HG03103 (cell line): ENCODE measurements around the gene OCRL.
A peak's percentile ranks its signal among the peaks of the same experiment; 100 is the strongest.

Experiments used
- ATAC-seq: cut with Tn5 transposase; IDR thresholded peaks from one replicate; pipeline ENCODE4 v1.9.1; 2021; ENCODE audit warnings: low read depth; ENCODE audit not compliant: unreplicated experiment

Gene OCRL

DNA sequence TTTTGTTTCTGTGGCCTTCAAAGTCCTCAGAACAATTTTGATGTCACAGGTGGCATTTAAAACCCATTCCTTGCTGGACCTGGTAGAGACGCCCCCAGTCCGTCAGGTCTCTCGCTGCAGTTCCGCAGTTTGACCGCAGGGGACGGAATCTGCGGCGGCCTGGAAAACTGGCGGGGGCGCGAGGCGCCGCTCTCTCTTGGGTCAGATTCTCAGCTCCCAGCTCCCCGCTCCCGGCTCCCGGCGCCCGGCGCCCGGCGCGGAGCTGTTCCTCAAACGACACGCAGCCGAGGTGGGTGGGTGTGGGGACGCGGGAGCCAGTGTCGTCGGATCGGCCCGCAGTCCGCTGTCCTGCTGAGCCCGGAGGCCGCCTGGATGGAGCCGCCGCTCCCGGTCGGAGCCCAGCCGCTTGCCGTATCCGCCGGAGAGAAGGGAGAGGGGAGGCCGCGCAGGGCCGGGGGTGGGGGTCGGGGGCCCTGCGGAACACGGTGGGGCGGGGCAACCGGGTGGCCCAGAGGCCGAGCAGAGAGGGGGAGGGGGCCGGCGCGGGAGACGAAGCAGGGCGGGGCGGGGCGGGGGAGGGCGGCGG, at the start of gene OCRL:
OCRL (plus strand) TSS at position 192 of the 586 bp plus-strand sequence; CDS start at position 373, 181 bp downstream.
- peak; percentile 95 for ATAC-seq

GRCh38 chrX:129490330-129490729, 49.7 kb upstream of the OCRL start:
- ATAC-seq = no peak

GRCh38 chrX:129493643-129494042, 46.4 kb upstream of the OCRL start:
- no peak for ATAC-seq

- no peak for ATAC-seq
Measured at GRCh38 chrX:129494887-129495286, 45.2 kb upstream of the OCRL start.

GRCh38 chrX:129495900-129496299, 44.2 kb upstream of the OCRL start:
- ATAC-seq = no peak

DNA sequence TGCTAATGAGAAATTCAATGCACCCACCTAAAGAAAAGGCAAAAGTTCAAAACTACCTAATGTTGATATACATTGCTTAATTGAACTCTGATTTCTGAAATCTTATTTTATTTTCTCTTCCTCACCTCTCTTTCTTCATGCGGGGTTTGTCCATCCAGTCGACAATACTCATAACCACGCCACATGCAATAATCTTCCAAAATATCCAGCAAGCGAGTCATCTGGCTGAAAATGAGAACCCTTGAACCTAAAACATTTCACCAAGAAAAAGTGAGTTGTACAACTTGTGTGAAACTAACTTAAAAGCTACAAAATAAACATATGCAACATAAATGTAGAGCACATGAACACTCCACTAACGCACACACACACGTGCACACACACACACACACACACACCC, 43.4 kb upstream of the OCRL start:
- ATAC-seq = no peak

DNA sequence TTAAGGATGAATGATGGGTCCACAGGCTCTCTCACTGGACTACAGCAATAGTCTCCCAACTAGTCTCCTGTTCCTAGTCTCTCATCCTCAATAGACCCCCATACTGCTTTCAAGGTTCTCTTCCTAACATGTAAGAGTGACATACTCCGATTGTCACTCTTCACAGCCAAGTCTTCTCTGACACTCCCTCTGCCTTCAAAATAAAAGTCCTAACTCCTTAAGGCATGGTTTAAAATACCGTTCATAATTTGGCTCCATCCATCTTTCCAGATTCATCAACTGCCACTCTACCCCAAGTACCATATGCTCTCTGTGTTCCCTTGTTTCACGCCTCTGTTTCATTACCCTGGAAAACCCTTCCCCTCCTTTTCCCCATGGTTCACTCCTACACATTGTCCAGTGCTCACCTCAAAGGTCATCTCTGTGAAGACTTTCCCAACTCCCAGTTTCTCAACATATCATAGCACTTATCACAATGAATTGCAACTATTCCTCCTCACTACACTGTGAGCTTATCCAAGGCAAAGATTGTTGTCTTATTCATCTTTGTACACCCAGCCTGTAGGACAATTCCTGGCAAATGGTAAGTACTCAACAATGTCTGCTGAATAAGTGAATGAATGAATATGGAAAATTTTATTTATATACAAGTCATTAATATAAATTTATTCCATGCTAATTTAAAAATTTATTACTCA, 42.8 kb upstream of the OCRL start:
- ATAC-seq = no peak

DNA sequence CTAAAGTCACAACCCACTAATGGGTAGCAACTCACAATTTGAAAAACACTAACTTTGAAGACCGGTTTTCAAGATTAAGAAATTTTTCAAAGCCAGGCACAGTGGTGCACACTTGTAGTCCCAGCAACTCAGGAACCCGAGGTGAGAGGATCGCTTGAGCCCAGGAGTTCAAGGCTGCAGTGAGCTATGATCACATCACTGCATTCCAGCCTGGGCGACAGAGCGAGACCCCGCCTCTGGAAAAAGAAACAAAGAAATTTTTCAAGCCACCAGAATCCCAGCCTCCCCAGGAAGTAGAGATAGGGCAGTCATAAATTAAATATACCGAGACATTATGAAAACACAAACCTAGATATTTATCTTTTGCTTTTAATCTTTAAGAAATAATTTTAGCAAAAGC, 29.7 kb upstream of the OCRL start:
- ATAC-seq = no peak

DNA sequence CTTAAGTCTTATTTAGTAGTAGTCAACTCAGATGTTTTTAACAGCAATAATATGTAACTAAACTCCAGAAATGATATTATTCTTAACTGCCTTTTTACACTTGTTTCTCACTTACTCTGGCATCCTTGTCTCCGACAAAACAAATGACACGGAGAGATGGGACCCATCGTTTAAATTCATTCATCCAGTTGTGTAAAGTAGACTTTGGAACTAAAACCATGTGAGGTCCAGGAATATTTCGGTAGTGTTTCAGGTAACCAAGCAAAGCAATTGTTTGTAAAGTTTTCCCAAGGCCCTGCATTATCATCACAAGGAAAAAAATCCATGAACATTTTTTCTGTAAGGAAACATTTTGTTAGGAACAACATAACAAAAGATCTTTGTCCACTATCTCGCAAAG, 28.4 kb upstream of the OCRL start:
- ATAC-seq = no peak

GRCh38 chrX:129512409-129512808, 27.6 kb upstream of the OCRL start:
- ATAC-seq = no peak

DNA sequence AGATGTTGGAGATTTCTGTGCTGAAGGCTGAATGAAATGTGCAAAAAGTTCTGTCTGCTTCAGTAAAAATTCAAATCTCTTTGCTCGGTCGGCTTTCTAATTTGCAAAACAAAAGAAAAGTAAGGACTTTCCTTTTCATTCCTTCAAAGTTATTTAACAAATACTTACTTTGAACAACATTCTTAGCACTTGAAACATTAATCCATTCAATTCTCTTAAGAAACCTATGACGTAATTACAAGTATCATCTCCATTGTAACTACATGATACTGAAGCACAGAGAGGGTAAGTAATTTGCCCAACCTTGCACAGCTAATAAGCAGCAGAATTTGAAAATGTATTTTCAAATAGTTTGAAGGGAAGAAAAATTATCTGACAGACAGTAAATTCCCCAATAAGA, 23.7 kb upstream of the OCRL start:
- no peak for ATAC-seq

DNA sequence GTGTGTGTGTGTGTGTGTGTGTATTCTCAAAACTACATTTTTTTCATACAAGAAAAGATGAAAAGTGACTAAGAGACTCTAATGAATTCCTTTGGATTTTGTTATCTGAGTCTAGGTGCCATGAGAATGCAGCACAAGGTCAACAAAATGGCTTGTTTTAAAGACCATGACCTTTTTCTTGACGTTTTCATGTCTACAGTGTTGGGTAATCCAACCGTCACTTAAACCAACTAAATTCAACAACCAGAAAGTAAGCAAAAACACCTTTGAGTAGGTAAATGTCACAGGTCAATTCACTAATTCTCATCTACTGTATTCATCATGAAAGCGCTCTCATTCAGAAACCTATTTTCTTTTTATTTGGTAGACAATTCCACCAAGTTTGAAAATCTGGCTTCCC, 19.9 kb upstream of the OCRL start:
- ATAC-seq = no peak

- ATAC-seq = no peak
Measured at GRCh38 chrX:129522184-129523078, 17.6 kb upstream of the OCRL start.

DNA sequence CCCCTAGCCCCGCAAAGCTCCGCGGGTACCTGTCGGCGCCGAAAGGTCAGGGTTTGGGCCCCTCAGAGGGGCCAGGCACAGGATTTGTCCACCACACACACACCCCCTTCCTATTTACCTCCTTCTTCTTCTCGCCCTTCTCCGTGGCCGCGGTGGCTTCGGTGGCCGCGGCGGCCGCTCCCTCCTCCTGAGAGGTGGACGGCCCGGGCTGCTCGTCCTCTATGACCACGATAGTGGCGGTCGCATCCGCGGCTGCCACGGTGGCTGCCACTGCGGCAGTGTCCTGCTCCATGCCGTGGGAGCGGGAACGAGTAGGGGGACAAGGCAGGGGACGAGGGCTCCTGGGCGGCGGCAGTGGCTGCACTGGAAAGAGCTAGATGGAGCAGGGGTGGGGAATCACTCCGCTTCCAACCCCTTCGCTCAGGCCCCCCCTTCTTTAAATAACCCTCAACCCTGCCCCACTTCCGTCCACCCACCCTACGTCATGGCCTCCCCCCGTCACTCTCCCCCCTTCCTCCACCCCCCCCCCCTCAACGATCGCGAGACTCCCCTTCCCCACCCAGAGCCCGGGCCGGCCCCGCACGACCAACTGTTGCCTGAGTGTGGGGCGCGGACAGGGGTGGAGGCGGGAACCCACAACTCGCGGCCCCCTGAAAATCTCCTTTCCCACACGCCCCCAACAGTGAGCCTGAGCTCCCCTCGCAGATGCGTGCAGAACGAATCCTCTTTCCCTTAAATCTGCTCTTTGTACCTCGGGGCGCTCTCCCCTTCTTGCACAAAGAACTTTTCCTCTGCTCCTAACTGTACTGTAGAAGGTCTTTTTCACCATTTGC, 16.8 kb upstream of the OCRL start, which contains the start of gene SMARCA1:
SMARCA1 (minus strand) TSS at position 412 of the 833 bp plus-strand sequence; CDS start at position 292, 120 bp downstream.
- no peak for ATAC-seq

DNA sequence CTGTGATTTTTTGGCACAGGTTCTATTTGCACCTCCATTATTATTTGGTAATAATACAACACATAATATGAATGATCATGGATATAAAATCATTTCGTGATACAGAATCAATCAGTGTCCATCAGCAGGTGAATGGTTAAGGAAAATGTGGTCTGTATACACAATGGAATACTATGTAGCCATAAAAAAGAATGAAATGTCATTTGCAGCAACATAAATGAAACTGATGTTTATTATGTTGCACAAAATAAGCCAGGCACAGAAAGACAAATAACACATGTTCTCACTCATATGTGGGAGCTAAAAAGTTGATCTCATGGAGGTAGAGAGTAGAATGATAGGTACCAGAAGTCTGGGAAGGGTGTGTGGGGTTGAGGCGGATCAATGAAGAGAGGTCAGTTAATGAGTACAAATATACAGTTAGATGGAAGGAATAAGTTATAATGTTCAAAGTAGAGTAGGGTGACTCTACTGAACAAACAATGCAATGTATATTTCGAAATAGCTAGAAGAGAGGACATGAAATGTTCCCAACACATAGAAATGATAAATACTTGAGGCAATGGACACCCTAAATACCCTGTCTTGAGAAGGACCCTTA, 15.7 kb upstream of the OCRL start:
- no peak for ATAC-seq

- ATAC-seq = no peak
Measured at GRCh38 chrX:129525162-129525561, 14.9 kb upstream of the OCRL start.

DNA sequence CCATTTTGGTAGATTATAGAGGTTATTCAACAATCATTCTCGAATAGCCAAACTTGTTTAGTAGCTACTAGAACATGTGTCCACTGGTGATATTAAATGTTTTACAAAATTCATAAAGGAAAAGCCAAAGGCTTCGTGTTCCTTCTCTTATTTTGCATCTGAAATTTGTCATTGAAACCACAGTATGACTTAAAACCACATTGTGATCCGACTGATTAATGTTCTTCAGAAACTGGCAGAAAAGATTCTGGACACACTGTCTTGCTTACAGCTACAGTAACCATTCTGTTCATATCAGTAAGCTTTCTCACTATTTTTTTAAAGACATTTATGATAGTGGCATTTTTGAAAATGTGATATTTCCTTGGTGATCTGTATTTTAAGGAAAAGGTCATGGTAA, 14.2 kb upstream of the OCRL start:
- no peak for ATAC-seq

GRCh38 chrX:129529685-129530281, 10.3 kb upstream of the OCRL start:
- ATAC-seq = no peak

DNA sequence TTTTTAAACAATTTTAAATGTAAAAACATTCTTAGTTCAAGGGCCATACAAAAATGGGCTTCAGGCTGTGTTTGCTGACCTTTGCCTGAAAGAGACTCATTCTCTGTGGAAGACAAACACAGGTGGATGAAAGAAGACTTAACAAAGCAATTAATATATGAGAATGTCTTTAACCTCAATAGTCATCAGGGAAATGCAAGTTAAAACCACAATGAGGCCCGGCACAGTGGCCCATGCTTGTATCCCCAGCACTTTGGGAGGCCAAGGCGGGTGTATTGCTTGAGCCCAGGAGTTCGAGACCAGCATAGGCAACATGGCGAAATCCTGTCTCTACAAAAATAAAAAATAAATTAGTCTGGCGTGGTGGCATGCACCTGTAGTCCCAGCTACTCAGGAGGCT, 9.6 kb upstream of the OCRL start:
- ATAC-seq = no peak

DNA sequence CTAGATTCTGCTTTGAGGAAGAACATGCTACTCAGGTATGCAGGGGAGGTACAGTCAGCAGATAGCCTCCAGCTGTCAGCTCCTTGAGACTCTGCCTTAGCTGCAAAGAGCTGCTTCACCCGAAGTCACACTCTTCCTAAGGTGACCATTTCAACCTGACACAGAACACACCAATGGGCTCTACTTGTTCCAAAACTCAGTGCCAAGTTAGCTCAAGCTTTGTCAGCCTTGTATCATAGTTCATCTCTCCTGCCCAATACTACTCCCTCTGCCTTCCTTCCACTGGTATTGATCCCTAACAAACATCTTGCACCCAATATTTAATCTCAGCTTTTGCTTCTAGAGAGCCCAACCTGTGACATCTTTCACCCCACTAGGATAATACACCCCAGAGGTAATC, 8.9 kb upstream of the OCRL start:
- ATAC-seq = no peak
